BE2C (cell line): ENCODE data around the gene ADK.
"Not testable (repeated sequence)": the region's sequence is repeated elsewhere in the genome, so short reads cannot be mapped to it uniquely, and the experiment has no call there.

Experiments used
- DNase-seq: peaks from one replicate; pipeline ENCODE4 v3.0.0-alpha.2; 2020
- H3K27me3 ChIP-seq: fragments of 250-450 bp; sonication (Bioruptor Pico); 2 replicates; pipeline ENCODE4 v1.5.1; 2020; ENCODE audit warnings: mild to moderate bottlenecking
- H3K36me3 ChIP-seq: fragments of 250-450 bp; sonication (Bioruptor Pico); 2 replicates; pipeline ENCODE4 v1.5.1; 2020; ENCODE audit warnings: mild to moderate bottlenecking
- H3K4me1 ChIP-seq: fragments of 250-450 bp; sonication (Bioruptor Pico); 2 replicates; pipeline ENCODE4 v1.5.1; 2020
- H3K4me3 ChIP-seq: 2 replicates; pipeline ENCODE4 v1.5.1; 2011; ENCODE audit warnings: low read depth, low read length
- H3K9me3 ChIP-seq: fragments of 250-450 bp; sonication (Bioruptor Pico); 2 replicates; pipeline ENCODE4 v1.5.1; 2020
- CTCF ChIP-seq: IDR thresholded peaks from 2 replicates; pipeline ENCODE4 v1.5.1; 2012; ENCODE audit warnings: mild to moderate bottlenecking, low read depth, low read length

ADK gene

GRCh38 chr10:74293686-74294371, 142.8 kb downstream of the ADK start:
- Histone ChIP-seq H3K4me3 (no peak overlapping the region), H3K4me1 (no peaks in the 10 kb centered on the region), H3K9me3 (no peaks in the 10 kb centered on the region), H3K27me3 (no peaks in the 10 kb centered on the region), H3K36me3 (no peaks in the 10 kb centered on the region)
- TF ChIP-seq CTCF, result no peak
- DNase-seq, result no peak

- no peaks in the 10 kb centered on the region for H3K4me1 ChIP-seq
- no peak overlapping the region for H3K4me3 ChIP-seq
- H3K36me3 ChIP-seq, result no peaks in the 10 kb centered on the region
- no peaks in the 10 kb centered on the region for H3K9me3 ChIP-seq
- H3K27me3 ChIP-seq, result no peaks in the 10 kb centered on the region
- no peak for TF ChIP-seq CTCF
- no peak for DNase-seq
These were observed 146.5 kb downstream of the ADK start for GRCh38 chr10:74297389-74298080.

- H3K27me3 ChIP-seq, H3K4me3 ChIP-seq, DNase-seq: not testable (repeated sequence)
These were observed 149.1 kb downstream of the ADK start for GRCh38 chr10:74300074-74300621.

GRCh38 chr10:74300666-74301065, 149.6 kb downstream of the ADK start:
- H3K9me3 ChIP-seq, result no peaks in the 10 kb centered on the region
- DNase-seq, result no peak
- TF ChIP-seq CTCF, result no peak
- H3K36me3 ChIP-seq, result no peaks in the 10 kb centered on the region
- H3K27me3 ChIP-seq, result no peaks in the 10 kb centered on the region
- no peaks in the 10 kb centered on the region for H3K4me1 ChIP-seq
- H3K4me3 ChIP-seq, result no peak overlapping the region

More at GRCh38 chr10:74300074-74300621, 149.1 kb downstream of the ADK start:
- not testable (repeated sequence) for H3K9me3 ChIP-seq, H3K36me3 ChIP-seq, H3K4me1 ChIP-seq

- H3K27me3 ChIP-seq, result no peaks in the 10 kb centered on the region
- H3K36me3 ChIP-seq, result no peaks in the 10 kb centered on the region
These were observed 154.7 kb downstream of the ADK start for GRCh38 chr10:74305730-74306129.

More at GRCh38 chr10:74305730-74306129, 154.7 kb downstream of the ADK start:
- peaks cover 3% of the 10 kb centered on the region for H3K4me1 ChIP-seq
- no peak overlapping the region for H3K4me3 ChIP-seq
- H3K9me3 ChIP-seq, result no peaks in the 10 kb centered on the region
- TF ChIP-seq CTCF, result no peak
- no peak for DNase-seq
